IPS-NIHi7 (cell line): ENCODE measurements around the gene C4B.
"Not testable (repeated sequence)": the region's sequence is repeated elsewhere in the genome, so short reads cannot be mapped to it uniquely, and the experiment has no call there.

Experiments
- DNase-seq: peaks from one replicate; pipeline ENCODE4 v3.0.0; 2012; ENCODE audit warnings: mixed read lengths; ENCODE audit errors: extremely low spot score

Gene C4B

DNA sequence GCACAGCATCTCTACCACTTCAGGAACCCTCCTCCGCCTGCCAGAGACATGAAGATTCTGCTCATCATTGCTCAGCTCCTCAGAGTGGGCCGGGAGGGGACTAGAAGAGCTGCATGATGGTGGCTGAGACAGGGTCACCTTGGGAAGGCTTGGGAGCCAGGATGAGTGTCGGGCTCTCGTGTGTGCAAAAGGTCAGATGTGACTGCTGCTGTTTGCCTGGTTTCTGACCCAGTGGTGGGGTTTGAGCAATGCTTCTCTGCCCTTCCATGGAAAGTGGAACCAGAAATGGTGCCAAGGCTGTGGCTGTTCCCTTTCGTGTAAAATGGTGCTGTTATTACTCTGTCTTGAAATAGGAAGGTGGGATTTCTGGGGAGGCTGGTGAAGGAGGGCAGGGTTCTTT, 33.6 kb upstream of the C4B start:
- DNase-seq, result not testable (repeated sequence)

DNA sequence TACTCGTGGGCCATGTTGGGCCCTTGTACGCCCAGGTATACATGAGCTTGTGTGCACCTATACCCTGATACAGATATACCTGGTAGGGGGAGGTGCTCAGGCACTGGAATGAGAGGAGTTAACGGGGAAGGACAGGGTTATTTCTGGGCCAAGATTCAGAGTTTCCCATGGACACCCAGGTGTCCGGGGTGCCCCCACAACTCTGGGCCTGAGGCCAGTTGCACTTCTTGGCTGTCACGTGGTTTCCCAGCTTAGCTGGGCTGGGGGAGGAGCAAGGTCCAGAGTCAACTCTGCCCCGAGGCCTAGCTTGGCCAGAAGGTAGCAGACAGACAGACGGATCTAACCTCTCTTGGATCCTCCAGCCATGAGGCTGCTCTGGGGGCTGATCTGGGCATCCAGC, 32.9 kb upstream of the C4B start, which contains the start of gene C4A:
Gene C4A, plus strand, starts transcription at position 314 of the 400 bp plus-strand sequence. Its CDS starts 51 bp downstream, at position 365.
- not testable (repeated sequence) for DNase-seq

GRCh38 chr6:31989363-31989762, 25.2 kb upstream of the C4B start:
- not testable (repeated sequence) for DNase-seq

DNA sequence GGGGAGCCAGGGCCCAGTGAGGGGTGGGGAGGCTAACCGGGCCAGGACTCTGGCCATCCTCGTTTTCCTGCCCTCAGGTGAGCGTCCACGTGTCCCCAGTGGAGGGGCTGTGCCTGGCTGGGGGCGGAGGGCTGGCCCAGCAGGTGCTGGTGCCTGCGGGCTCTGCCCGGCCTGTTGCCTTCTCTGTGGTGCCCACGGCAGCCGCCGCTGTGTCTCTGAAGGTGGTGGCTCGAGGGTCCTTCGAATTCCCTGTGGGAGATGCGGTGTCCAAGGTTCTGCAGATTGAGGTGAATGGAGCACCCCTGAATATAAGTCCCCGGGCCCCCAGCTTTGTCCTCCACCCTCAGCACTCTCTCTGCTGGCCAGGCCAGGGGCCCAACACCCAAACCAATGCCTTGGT, 20.2 kb upstream of the C4B start:
- DNase-seq, result not testable (repeated sequence)

DNA sequence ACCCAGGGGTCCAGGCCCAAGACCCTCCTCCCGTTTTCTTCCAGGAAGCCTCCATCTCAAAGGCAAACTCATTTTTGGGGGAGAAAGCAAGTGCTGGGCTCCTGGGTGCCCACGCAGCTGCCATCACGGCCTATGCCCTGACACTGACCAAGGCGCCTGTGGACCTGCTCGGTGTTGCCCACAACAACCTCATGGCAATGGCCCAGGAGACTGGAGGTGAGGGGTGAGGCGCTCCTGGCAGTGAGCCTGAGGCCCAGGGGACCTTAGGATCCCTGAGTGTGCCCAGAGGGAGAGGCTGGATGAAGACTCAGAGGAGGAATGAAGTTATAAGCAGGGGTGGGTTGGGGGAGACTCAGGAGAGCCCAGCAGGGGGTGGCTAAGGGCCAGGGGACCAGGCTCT, 18.2 kb upstream of the C4B start:
- not testable (repeated sequence) for DNase-seq

DNA sequence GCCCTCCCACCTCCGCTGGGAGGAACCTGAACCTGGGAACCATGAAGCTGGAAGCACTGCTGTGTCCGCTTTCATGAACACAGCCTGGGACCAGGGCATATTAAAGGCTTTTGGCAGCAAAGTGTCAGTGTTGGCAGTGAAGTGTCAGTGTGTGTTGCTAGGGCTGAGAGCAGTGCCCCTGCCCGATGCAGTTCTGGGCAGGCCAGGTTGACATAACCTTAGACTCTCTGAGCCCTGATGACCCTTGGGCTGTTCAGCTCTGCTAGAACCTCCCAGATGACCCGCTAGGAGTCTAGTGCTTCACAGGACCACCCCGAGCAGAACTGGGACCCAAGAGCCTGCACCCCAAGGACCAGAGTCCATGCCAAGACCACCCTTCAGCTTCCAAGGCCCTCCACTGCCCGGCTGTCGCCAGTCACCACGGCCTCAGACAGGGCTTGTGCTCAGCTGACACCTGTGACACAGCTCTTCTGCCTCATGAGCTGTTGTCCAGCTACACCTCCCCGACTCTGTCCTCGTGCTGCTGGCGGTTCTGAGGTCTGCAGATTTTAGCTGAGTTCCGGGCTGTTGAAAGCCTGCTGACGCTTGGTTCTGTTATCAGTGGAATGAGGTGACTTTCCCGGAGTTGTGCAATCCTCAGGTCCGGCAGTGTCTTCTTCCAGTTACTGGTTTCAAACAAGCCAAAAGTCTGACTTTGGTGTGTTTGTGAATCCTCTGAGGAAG, 11.9 kb upstream of the C4B start:
- not testable (repeated sequence) for DNase-seq

- DNase-seq, result not testable (repeated sequence)
These were observed 11.3 kb upstream of the C4B start for GRCh38 chr6:32003301-32003700.

DNA sequence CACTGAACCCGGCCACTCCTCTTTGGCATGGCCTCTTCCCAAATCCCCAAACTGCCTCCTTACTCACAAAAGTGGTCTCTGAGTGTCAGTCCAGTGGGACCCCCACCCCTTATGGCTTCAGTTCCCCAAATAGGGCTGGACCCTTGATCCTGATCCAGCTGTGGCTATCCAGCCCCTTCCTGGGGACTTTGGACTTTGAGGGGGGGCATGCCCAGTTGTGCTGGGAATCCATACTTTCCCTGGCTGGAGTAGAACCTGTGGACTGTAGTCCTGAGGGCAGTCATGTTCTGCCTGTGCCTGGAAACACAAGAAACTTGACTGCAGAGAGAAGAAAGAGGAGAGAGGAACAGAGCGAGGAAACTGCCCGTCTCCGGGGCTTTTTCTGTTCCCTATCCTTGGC, 10.2 kb upstream of the C4B start:
- DNase-seq, result not testable (repeated sequence)

- DNase-seq, result not testable (repeated sequence)
These were observed 9.6 kb upstream of the C4B start for GRCh38 chr6:32004864-32005537.

GRCh38 chr6:32005538-32005880, 9.1 kb upstream of the C4B start:
- not testable (repeated sequence) for DNase-seq

DNA sequence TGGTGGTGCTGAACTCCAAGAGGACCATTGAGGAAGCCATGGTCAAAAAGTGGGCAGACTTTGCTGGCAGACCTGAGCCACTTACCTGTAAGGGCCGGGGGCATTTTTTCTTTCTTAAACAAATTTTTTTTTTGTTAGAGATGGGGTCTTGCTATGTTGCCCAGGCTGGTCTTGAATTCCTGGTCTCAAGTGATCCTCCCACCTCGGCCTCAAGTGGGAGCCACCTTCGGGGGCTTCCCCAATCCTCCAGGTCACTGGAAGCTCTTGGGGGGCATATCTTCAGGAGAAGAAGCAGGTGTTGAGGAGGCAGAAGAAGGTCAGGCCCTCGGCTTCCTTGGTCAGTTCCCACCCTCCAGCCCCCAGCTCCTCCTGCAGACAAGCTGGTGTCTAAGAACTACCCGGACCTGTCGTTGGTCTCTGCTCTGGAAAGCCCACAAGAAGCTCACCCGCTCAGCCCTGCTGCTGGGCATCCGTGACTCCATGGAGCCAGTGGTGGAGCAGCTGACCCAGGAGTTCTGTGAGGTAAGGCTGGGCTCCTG, 8.5 kb upstream of the C4B start:
- peak; percentile 1 for DNase-seq

DNA sequence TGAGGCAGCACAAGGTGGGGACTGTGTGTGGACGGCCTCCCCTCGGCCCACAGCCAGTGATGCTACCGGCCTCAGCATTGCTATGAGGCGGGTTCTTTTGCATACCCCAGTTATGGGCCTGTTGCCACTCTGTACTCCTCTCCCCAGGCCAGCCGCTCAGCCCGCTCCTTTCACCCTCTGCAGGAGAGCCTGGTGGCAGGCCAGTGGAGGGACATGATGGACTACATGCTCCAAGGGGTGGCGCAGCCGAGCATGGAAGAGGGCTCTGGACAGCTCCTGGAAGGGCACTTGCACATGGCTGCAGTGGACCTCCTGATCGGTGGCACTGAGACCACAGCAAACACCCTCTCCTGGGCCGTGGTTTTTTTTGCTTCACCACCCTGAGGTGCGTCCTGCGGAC, 7.5 kb upstream of the C4B start:
- DNase-seq, result not testable (repeated sequence)

DNA sequence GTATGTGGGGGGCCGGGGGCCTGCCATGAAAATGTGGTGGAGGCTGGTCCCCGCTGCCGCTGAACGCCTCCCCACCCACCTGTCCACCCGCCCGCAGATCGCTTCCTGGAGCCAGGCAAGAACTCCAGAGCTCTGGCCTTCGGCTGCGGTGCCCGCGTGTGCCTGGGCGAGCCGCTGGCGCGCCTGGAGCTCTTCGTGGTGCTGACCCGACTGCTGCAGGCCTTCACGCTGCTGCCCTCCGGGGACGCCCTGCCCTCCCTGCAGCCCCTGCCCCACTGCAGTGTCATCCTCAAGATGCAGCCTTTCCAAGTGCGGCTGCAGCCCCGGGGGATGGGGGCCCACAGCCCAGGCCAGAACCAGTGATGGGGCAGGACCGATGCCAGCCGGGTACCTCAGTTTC, 6.6 kb upstream of the C4B start:
- not testable (repeated sequence) for DNase-seq

GRCh38 chr6:32008616-32009015, 6.0 kb upstream of the C4B start:
- DNase-seq, result peak; percentile 2

GRCh38 chr6:32009537-32009936, 5.1 kb upstream of the C4B start:
- not testable (repeated sequence) for DNase-seq

DNA sequence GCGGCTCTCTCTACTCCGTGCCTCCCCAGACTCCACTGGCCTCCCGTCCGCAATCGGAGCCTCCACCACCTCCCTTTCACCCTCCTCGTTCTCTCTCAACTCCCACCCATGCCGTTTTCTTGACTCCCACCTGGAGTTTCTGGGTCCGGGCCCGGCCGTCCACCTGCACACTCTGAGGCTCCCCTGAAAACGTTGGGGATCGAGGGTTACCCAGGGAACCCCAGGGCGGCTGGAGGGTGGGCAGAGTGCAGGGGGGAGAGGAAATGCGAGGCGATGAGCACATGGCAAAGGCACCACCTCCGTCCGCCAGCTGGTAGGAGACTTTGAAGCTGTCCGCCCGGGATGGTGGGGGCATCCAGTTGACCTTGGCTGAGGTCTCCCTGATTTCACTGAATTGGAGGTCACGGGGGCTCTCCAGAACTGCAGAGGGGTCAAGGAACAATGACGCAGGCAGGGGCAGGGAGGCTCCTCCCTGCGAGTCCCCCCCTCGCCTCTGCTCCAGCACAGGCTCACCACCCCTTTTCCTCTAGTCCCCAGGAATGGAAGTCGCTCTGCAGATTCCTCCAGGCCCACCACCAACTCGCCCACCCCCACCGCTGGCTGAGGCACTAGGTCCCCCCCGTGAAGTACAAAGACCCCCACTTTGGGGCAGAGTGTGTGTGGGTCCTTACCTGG, 3.6 kb upstream of the C4B start:
- not testable (repeated sequence) for DNase-seq

DNA sequence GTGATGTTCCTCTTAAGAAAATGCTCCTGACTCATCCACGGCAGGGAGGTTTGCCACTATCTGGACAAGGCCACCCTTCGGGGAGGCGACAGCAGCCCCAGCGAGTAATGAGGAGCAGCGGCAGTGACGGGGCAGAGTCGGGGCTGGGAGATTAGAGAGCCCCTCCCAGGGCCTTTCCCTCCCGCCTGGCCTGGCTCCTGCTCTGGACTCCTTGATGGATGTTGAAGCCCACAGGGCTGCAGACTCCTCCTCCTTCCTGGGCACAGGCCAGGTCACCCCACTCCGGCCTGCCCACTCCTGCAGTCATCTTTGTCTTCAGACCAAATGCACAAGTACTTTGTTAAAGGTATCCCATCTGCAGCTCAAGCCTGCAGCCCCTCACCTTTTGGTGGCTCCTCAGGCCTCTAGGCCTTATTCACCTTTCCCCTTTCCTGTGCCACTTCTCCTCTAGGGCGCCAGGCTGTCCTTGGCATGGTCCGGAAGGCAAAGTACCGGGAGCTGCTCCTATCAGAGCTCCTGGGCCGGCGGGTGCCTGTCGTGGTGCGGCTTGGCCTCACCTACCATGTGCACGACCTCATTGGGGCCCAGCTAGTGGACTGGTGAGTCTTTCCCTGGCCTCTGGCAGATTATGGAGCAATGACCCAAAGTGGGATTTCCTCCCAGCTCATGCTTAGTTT, 1.5 kb upstream of the C4B start:
- DNase-seq, result not testable (repeated sequence)

DNA sequence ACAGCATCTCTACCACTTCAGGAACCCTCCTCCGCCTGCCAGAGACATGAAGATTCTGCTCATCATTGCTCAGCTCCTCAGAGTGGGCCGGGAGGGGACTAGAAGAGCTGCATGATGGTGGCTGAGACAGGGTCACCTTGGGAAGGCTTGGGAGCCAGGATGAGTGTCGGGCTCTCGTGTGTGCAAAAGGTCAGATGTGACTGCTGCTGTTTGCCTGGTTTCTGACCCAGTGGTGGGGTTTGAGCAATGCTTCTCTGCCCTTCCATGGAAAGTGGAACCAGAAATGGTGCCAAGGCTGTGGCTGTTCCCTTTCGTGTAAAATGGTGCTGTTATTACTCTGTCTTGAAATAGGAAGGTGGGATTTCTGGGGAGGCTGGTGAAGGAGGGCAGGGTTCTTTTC, 857 bp upstream of the C4B start:
- DNase-seq, result not testable (repeated sequence)

- not testable (repeated sequence) for DNase-seq
These were observed 7.5 kb downstream of the C4B start for GRCh38 chr6:32022100-32022499.

- not testable (repeated sequence) for DNase-seq
These were observed 14.0 kb downstream of the C4B start for GRCh38 chr6:32028631-32029030.

DNA sequence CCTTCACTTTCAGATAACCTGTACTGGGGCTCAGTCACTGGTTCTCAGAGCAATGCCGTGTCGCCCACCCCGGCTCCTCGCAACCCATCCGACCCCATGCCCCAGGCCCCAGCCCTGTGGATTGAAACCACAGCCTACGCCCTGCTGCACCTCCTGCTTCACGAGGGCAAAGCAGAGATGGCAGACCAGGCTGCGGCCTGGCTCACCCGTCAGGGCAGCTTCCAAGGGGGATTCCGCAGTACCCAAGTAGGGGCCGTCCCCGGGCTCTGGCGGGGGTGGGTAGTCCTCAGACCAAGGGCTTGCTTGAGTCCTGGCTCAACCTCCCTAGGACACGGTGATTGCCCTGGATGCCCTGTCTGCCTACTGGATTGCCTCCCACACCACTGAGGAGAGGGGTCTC, 15.0 kb downstream of the C4B start:
- DNase-seq, result not testable (repeated sequence)
